Large intestine (tissue), 3 donors: ENCODE data around the gene RERE. TPM values are rescaled to one million over a fixed set of nuclear protein-coding genes. Genes with fewer than 3 reads are reported as not detected.
A peak's percentile ranks its signal among the peaks of the same experiment; 100 is the strongest.

Source experiments
- DNase-seq, 2 donors: peaks; one replicate each; pipeline versions ENCODE4 v3.0.0 to v3.0.0-alpha.2; 2013
- H3K27ac ChIP-seq: one replicate; pipeline ENCODE4 v1.5.1; 2013; ENCODE audit warnings: low read length
- H3K27me3 ChIP-seq: 2 replicates; pipeline ENCODE4 v1.6.1; 2013; ENCODE audit warnings: low read length; ENCODE audit not compliant: control insufficient read depth, insufficient read depth
- H3K36me3 ChIP-seq: 2 replicates; pipeline ENCODE4 v1.6.1; 2013; ENCODE audit warnings: low read length; ENCODE audit not compliant: control insufficient read depth, insufficient read depth
- H3K4me1 ChIP-seq: one replicate; pipeline ENCODE4 v1.6.1; 2013; ENCODE audit warnings: low read length; ENCODE audit not compliant: control insufficient read depth, insufficient read depth
- H3K4me3 ChIP-seq: one replicate; pipeline ENCODE4 v1.5.1; 2013; ENCODE audit warnings: low read length
- H3K9me3 ChIP-seq: one replicate; pipeline ENCODE4 v1.6.1; 2013; ENCODE audit warnings: mild to moderate bottlenecking, low read depth, low read length, moderate library complexity; ENCODE audit not compliant: control insufficient read depth
- WGBS: methylation state at CpG from one replicate; pipeline ENCODE4 v1.1.5; 2013; ENCODE audit warnings: low lambda C conversion rate; ENCODE audit not compliant: insufficient coverage; 5-methylcytosine and 5-hydroxymethylcytosine counted together
- polyA plus RNA-seq: library from polyadenylated mRNA; unstranded; fragments of 120-200 nt; gene quantifications from one replicate; pipeline ENCODE4 v1.2.1, GENCODE V29; 2013

The RERE gene
- polyA plus RNA-seq, 1 donor, result 62.3 TPM

GRCh38 chr1:8583031-8583430, 234.4 kb downstream of the RERE start:
- DNase-seq, result no peak
- Histone ChIP-seq H3K4me3 (no peak overlapping the region), H3K27me3 (no peaks in the 10 kb centered on the region), H3K36me3 (no peaks in the 10 kb centered on the region), H3K9me3 (no peaks in the 10 kb centered on the region), H3K4me1 (no peaks in the 10 kb centered on the region), H3K27ac (no peak overlapping the region)
- WGBS, result 79% methylated on average over 2 of the region's 3 CpGs

GRCh38 chr1:8580566-8580965, 236.9 kb downstream of the RERE start:
- WGBS, result no CpG with 5 or more reads among the region's 4 CpGs

GRCh38 chr1:8578936-8579335, 238.5 kb downstream of the RERE start:
- Histone ChIP-seq H3K9me3 (no peaks in the 10 kb centered on the region), H3K4me1 (no peaks in the 10 kb centered on the region), H3K27me3 (no peaks in the 10 kb centered on the region), H3K36me3 (no peaks in the 10 kb centered on the region), H3K27ac (no peak overlapping the region), H3K4me3 (no peak overlapping the region)
- DNase-seq, result no peak
- no CpG with 5 or more reads among the region's 5 CpGs for WGBS

More at GRCh38 chr1:8580566-8580965, 236.9 kb downstream of the RERE start:
- H3K27ac ChIP-seq, result no peak overlapping the region
- no peaks in the 10 kb centered on the region for H3K36me3 ChIP-seq
- no peak overlapping the region for H3K4me3 ChIP-seq
- no peak for DNase-seq
- no peaks in the 10 kb centered on the region for H3K9me3 ChIP-seq
- no peaks in the 10 kb centered on the region for H3K27me3 ChIP-seq
- no peaks in the 10 kb centered on the region for H3K4me1 ChIP-seq

GRCh38 chr1:8578132-8578877, 239.1 kb downstream of the RERE start:
- Histone ChIP-seq H3K27me3 (no peaks in the 10 kb centered on the region), H3K4me1 (no peaks in the 10 kb centered on the region), H3K9me3 (no peaks in the 10 kb centered on the region), H3K27ac (no peak overlapping the region), H3K4me3 (no peak overlapping the region), H3K36me3 (no peaks in the 10 kb centered on the region)
- DNase-seq, result no peak
- no CpG with 5 or more reads among the region's 2 CpGs for WGBS

- Histone ChIP-seq H3K27me3 (no peaks in the 10 kb centered on the region), H3K36me3 (no peaks in the 10 kb centered on the region), H3K9me3 (no peaks in the 10 kb centered on the region), H3K27ac (no peak overlapping the region), H3K4me3 (no peak overlapping the region), H3K4me1 (peaks cover 2% of the 10 kb centered on the region)
- WGBS, result 39% methylated on average over 2 of the region's 5 CpGs
- DNase-seq, result no peak
These were observed 242.5 kb downstream of the RERE start for GRCh38 chr1:8574985-8575384.

GRCh38 chr1:8572106-8572505, 245.3 kb downstream of the RERE start:
- H3K27ac ChIP-seq, result no peak overlapping the region
- no peaks in the 10 kb centered on the region for H3K27me3 ChIP-seq
- no peaks in the 10 kb centered on the region for H3K36me3 ChIP-seq
- H3K4me3 ChIP-seq, result no peak overlapping the region
- H3K4me1 ChIP-seq, result peaks cover 2% of the 10 kb centered on the region
- no CpG with 5 or more reads among the region's 1 CpG for WGBS
- no peak for DNase-seq
- no peaks in the 10 kb centered on the region for H3K9me3 ChIP-seq

- DNase-seq, result peak in 1 of 2 donors; percentile 41
- 2% methylated on average over 3 of the region's 5 CpGs for WGBS
- Histone ChIP-seq H3K27ac (peak overlapping the region; percentile 1), H3K9me3 (no peaks in the 10 kb centered on the region), H3K4me1 (peaks cover 2% of the 10 kb centered on the region), H3K27me3 (no peaks in the 10 kb centered on the region), H3K36me3 (no peaks in the 10 kb centered on the region), H3K4me3 (no peak overlapping the region)
These were observed 246.0 kb downstream of the RERE start for GRCh38 chr1:8571200-8571984.

- no peaks in the 10 kb centered on the region for H3K27me3 ChIP-seq
- no peak for DNase-seq
- no peak overlapping the region for H3K27ac ChIP-seq
- no peaks in the 10 kb centered on the region for H3K9me3 ChIP-seq
- no peaks in the 10 kb centered on the region for H3K36me3 ChIP-seq
- WGBS, result no CpG with 5 or more reads among the region's 3 CpGs
- H3K4me1 ChIP-seq, result peaks cover 2% of the 10 kb centered on the region
- no peak overlapping the region for H3K4me3 ChIP-seq
These were observed 247.0 kb downstream of the RERE start for GRCh38 chr1:8570465-8570864.

- H3K4me3 ChIP-seq, result no peak overlapping the region
- no peak for DNase-seq
- WGBS, result 100% methylated on average over 3 of the region's 4 CpGs
- no peak overlapping the region for H3K27ac ChIP-seq
- no peaks in the 10 kb centered on the region for H3K36me3 ChIP-seq
- peaks cover 2% of the 10 kb centered on the region for H3K4me1 ChIP-seq
- no peaks in the 10 kb centered on the region for H3K27me3 ChIP-seq
- no peaks in the 10 kb centered on the region for H3K9me3 ChIP-seq
These were observed 248.2 kb downstream of the RERE start for GRCh38 chr1:8569242-8569641.

- H3K36me3 ChIP-seq, result no peaks in the 10 kb centered on the region
- no CpG with 5 or more reads among the region's 3 CpGs for WGBS
- H3K4me1 ChIP-seq, result peaks cover 5% of the 10 kb centered on the region
- no peak overlapping the region for H3K4me3 ChIP-seq
- no peak for DNase-seq
- H3K27me3 ChIP-seq, result no peaks in the 10 kb centered on the region
- H3K9me3 ChIP-seq, result no peaks in the 10 kb centered on the region
- no peak overlapping the region for H3K27ac ChIP-seq
These were observed 248.6 kb downstream of the RERE start for GRCh38 chr1:8568837-8569236.
